Stimulated activated CD4-positive, alpha-beta T cell treated with anti-CD3 and anti-CD28 coated beads, Interleukin-2, amount 100 ng/mL, for 48 hours (primary cell): Measurements from ENCODE around the gene TMEM212.

ENCODE experiments used
- DNase-seq, 2 donors: peaks; one replicate each; pipeline ENCODE4 v3.0.0-alpha.2; 2020

The TMEM212 gene

DNA sequence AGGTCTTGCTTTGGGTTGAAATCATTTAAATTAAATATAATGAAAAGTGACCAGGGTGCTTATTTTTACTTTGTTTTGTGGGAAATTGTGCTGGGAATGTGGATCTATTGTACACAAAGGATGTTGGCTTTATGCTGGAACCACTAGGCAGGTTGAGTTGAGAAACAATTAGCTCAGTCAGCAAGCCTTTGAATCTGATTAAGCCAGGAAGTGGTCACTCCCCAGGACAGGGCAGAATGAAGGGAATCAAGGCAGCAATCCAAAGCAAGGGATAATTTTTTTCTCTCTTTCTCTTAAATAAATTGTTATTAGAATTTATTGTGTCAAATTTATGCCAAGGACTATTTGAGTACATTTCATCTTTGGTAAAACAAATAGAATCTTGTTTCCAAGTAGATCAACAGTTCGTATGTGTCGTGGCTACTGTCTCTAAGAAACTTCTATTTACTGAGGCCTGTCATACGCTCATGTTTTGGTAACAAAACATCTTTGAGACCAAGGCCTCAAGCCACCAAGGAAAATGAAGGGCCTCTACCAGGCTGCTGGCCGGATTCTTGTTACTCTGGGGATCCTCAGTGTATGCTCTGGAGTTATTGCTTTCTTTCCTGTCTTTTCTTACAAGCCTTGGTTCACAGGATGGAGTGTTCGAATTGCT is at the start of gene TMEM212:
Gene TMEM212 (plus strand): TSS at position 486 of the 655 bp plus-strand sequence. CDS start 35 bp downstream, at position 521.
- no peak for DNase-seq

- no peak for DNase-seq
Observed at GRCh38 chr3:171796625-171797264, 46.4 kb upstream of the TMEM212 start.

- no peak for DNase-seq
Observed at GRCh38 chr3:171797265-171797679, 45.9 kb upstream of the TMEM212 start.

DNA sequence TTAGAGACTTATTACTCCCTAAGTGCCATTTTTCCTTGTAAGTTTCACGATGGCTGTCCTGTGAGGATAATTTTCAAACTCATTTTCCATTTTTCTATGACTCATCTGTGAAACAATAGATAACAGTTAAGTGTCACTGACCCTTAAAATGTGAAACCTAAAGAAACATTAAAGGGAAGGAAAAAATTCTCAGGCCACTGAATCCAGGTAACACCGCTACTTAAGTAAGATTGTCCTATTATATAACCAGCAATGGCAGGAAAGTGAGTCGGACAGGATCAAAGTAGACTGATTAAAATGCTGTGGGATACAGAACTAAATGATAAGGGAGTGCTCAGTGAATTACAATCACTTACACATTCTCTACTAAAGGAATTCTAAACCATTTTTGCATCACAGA is 45.3 kb upstream of the TMEM212 start:
- no peak for DNase-seq

DNA sequence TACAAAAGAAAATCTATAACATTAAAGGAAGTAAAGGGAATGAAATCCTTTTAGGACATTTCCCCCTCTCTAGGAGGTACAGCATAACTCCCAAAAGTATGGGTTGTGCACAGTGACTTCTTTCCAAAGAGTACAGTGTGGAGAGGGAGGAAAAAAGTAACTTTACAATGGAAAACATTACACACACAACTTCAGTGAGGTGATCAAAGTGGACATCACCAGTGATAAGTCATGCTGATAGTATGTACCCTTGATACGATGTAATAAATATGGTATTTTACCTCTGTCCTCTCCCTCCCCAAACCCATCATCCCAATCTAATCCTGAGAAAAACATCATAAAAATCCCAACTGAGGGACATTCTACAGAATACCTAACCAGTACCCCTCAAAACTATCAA is 43.6 kb upstream of the TMEM212 start:
- DNase-seq: no peak

GRCh38 chr3:171801738-171802589 is 41.2 kb upstream of the TMEM212 start:
- DNase-seq: no peak

- DNase-seq: no peak
Observed at GRCh38 chr3:171802590-171802956, 40.6 kb upstream of the TMEM212 start.

GRCh38 chr3:171803044-171803443 is 40.1 kb upstream of the TMEM212 start:
- DNase-seq: no peak

DNA sequence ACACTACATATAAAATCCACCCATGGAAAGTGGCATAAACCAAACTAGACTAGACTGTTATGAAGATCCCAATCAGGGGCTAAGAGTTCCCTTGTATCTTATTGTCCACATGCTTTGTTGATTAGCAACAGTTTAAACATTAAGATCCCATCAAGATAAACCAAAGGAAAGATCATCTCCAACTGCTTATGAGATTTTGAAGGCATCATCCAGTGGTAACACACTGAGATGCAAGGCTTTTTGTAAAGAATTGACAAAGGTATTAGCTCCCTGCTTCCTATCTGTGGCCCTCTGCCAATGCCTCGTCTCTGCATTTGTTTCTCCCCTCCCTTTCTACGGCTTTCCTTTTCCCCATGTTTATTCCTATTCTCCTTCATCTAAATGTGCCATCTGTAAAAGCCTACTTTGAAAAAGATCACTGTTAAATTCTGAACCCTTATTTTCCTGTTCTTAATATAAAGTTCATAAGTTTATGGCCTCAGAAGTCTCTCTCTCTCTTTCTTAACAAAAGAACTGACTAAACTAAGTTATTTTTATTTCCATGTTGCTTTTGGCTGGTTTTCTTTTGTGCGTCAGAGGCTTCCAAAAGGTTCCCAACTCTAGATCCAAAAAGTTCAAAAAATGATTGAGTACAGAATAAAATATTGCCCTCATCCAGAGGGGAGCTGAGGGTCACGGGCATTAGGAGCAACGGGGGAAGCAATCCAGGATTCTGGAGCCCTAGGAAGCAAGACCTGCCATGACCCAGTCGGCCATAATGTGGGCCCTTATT is 38.3 kb upstream of the TMEM212 start:
- DNase-seq: no peak

DNA sequence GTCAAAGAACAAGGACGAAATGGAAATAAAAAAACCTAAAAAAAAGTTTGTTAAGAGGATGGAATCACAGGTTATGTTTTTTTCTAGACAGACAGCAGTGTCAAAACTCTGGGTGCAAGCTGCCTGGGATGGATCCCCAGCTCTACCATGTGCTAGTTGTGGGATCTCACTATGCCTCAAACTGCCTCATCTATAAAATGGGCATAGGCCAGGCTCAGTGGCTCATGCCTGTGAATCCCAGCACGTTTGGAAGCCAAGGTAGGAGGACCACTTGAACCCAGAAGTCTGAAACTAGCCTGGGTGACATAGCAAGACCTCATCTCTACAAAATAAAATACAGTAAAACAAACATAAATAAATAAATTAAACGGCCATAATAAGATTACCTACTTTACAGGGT is 37.5 kb upstream of the TMEM212 start:
- DNase-seq: no peak

GRCh38 chr3:171806200-171807128 is 36.7 kb upstream of the TMEM212 start:
- no peak for DNase-seq

DNA sequence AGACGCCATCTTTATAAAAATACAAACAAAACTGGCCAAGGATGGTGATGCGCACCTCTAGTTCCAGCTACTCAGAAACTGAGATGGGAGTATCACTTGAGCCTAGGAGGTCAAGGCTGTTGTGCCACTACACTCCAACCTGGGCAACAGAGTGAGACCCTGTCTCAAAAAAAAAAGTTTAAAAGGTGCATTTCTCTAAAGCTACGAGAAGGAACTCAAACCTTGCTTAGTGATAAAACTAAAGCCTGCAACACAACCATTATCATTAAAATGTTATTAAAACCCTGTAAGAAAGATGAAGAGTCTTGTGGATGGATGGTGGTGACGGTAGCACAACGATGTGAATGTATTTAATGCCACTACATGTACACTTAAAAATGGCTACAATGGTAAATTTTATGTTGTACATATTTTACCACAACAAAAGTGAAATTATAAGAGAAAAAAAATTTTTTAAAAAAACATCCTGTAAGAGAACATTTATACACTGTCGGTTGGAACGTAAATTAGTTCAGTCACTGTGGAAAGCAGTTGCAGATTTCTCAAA is 35.9 kb upstream of the TMEM212 start:
- DNase-seq: no peak

DNA sequence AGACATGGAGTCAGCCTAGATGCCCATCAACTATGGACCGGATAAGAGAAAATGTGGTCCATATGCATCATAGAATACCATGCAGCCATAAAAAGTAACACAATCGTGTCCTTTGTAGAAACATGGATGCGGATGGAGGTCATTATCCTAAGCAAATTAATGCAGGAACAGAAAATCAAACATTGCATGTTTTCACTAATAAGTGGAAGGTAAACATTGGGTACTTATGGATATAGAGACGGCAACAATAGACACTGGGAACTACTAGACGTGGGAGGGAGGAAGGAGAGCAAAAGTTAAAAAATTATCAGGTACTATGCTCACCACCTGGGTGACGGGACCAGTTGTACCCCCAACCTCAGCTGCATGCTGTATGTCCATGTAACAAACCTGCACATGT is 35.3 kb upstream of the TMEM212 start:
- no peak for DNase-seq

- no peak for DNase-seq
Observed at GRCh38 chr3:171809611-171809860, 33.6 kb upstream of the TMEM212 start.

DNA sequence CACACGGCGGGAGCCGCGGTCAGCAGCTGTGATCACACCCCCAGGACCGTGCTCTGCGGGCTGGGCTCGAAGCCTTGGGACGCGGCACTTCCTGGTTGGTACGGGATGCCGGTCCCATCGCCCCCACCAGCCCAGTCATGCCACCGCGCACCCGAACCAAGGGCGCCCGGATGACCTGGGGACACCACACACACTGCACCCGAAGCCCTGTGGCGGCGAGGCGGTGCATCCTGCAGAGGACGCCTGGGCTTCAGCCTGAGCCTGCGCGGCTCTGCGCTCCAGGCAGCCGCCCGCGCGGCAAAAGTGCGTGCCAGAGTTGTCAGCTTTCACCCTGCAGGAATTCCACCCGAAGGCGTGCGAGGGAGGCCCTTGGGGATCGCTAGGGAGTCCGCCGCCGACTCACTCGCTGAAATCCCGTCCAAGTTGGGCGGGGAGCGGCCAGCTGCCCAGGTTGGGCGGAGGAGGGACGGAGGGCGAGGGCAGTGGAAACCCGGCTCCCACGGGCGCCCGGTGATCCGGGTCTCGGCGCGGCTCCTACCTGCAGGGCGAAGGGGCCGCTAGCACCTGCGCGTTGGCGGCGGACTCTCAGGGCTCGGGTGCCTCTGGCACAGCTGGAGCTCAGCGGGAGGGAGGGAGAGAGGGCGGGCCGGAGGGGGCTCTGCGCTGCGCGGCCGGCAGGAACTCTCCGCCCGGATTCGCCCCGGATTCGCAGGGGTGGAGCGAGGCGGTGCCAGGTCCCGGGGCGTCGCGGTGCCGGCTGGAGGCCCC is 33.1 kb upstream of the TMEM212 start, which contains the start of gene PLD1:
Gene PLD1 (minus strand): TSS at position 623 of the 768 bp plus-strand sequence. CDS start 72,432 bp downstream, outside the sequence.
- peak; percentile 26 to 28 for DNase-seq

DNA sequence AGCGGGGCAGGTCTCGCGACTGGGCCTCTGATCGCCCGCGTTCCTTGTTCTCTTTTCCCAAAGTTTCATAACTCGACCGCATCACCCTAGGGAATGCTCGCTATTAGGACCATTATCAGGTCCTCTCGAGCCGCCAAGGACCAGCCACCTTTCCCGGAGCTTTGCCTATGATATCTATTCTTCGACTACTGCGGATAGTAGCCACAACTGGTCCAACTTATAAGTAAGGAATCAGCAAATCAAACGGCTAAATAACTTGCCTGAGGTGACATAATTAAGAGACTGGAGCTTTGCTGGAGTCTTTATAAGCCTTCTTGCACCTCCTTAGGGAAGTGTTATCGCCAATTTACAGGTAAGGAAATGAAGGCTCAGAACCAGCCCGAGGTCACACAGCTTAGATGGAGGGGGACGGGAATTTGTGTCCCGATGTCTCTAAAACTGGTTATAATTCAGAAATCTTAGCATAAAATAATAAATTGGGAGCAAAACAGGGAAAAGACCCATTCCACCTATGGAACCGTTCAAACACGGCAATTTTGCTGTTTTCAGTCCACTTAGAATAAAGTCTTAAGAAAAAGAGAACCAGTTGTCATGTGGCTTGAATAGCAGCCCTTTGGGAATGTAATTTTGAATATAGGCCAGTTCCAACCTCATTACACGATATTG is 32.4 kb upstream of the TMEM212 start:
- DNase-seq: no peak

GRCh38 chr3:171811295-171811912 is 31.7 kb upstream of the TMEM212 start:
- DNase-seq: no peak

DNA sequence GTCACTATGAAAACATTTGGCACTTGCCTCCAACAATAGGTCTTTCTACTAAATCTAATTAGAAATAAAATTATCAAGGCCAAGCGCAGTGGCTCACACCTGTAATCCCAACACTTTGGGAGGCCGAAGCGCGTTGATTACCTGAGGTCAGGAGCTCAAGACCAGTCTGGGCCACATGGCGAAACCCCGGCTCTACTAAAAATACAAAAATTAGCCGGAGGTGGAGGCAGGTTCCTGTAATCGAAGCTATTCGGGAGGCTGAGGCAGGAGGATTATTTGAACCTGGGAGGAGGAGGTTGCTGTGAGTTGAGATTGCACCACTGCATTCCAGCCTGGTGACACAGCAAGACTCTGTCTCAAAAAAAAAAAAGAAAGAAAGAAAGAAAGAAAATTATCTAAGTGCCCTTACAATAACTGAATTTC is 31.2 kb upstream of the TMEM212 start:
- DNase-seq: no peak

DNA sequence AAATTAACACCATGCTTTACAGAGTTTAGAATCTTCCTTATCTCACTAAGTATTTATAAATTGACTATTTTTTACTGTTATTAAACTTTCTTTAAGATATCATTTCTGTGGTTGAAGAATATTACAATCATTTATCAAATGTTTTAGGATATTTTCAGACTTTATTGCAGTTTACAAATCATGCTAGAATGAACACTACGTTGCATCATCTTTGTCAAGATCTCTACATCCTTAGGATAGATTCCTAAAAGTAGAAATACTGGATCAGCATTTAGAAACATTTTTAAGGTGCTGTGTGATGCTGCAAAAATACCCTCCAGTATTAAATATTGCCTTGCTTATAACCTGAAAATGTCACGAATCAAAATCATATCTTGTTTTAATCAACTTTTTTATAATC is 30.3 kb upstream of the TMEM212 start:
- no peak for DNase-seq
